Measurements from ENCODE around the gene ITLN1.
A peak's percentile ranks its signal among the peaks of the same experiment; 100 is the strongest.

The ITLN1 gene

DNA sequence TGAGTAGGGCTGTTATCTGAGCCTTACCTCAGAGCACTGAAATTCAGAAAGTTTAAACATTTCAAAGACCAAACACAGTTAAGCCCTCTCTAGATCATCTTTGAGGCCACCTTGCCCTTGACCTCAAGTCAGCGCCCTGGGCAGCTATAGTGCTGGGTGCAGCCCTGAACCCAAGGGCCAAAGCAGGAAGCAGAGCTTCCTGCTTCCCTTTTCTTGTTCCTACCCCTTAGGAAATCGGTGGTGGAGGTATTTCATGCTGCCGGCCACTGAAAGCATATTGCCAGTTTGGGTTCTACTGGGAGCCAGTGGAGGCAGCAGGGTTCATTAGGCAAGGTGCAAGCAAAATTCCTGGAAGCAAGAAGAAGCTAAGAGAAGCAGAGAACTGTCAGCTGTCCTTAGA lies 48.4 kb downstream of the ITLN1 start:
- peak; percentile 26 for DNase-seq

DNA sequence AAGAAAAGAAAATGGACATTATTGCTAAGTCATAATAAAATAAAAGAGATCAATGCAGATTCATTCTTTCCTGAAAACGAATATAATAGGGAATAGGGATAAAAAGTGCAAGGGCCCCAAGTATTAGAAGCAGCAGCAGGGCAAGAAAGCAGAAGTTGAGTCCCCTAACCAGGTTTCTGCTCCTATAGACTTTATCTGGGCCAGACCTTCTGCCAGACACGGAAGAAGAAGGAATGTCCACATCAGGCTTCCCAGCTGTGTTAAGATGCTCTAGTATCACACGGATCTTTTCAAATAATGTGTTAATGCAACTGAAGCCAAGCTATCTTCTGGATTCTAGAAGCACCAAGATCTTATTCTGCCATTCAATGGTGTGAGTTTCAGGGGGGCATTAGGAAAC lies 49.2 kb downstream of the ITLN1 start:
- no peaks in the 10 kb centered on the region for H3K27me3 ChIP-seq (ENCODE audit: insufficient read depth, low read length, poor library complexity)
- no peak overlapping the region for H3K4me2 ChIP-seq (ENCODE audit: insufficient read depth, low read length)
- 0 out of 2 replicates have a peak overlapping the region, but pooled peaks have one; percentile 73 for H2AFZ ChIP-seq (ENCODE audit: low read depth, low read length)
- peaks cover 45% of the 10 kb centered on the region for H3K4me1 ChIP-seq (ENCODE audit: insufficient read depth, low read length)
- H3K9me3 ChIP-seq (ENCODE audit: insufficient read depth, low read length, severe bottlenecking): no peaks in the 10 kb centered on the region
- no peaks in the 10 kb centered on the region for H4K20me1 ChIP-seq (ENCODE audit: insufficient read depth, low read length)
- H3K36me3 ChIP-seq (ENCODE audit: insufficient read depth, low read length): no peaks in the 10 kb centered on the region
- H3K9ac ChIP-seq (ENCODE audit: low read depth, low read length): no peak overlapping the region
- H3K79me2 ChIP-seq (ENCODE audit: insufficient read depth, low read length): no peaks in the 10 kb centered on the region
- peak overlapping the region; percentile 98 for H3K27ac ChIP-seq (ENCODE audit: low read length)
- no peak for ATAC-seq (ENCODE audit: insufficient read depth, low read depth)
- DNase-seq: no peak
- no peak for TF ChIP-seq EZH2 (IDR thresholded peaks at IDR 0.05; ENCODE audit: borderline replicate concordance, low read depth, low read length, severe bottlenecking)
- TF ChIP-seq CTCF (IDR thresholded peaks at IDR 0.05; ENCODE audit: borderline replicate concordance, extremely low read depth, low read length, poor library complexity, severe bottlenecking): no peak
- no peak overlapping the region for H3K4me3 ChIP-seq (ENCODE audit: low read depth in 1 of 2, low read length in 2 of 2)

More for the DNA sequence above, 48.4 kb downstream of the ITLN1 start:
- H2AFZ ChIP-seq (ENCODE audit: low read depth, low read length): peak overlapping the region; percentile 73
- peak overlapping the region; percentile 61 for H3K9ac ChIP-seq (ENCODE audit: low read depth, low read length)
- peak overlapping the region; percentile 61; the same call in 1 of the 2 replicates for H3K4me2 ChIP-seq (ENCODE audit: insufficient read depth, low read length)
- H3K79me2 ChIP-seq (ENCODE audit: insufficient read depth, low read length): no peaks in the 10 kb centered on the region
- no peaks in the 10 kb centered on the region for H3K36me3 ChIP-seq (ENCODE audit: insufficient read depth, low read length)
- peak overlapping the region; percentile 98 for H3K27ac ChIP-seq (ENCODE audit: low read length)
- no peaks in the 10 kb centered on the region for H3K27me3 ChIP-seq (ENCODE audit: insufficient read depth, low read length, poor library complexity)
- H3K9me3 ChIP-seq (ENCODE audit: insufficient read depth, low read length, severe bottlenecking): no peaks in the 10 kb centered on the region
- H4K20me1 ChIP-seq (ENCODE audit: insufficient read depth, low read length): no peaks in the 10 kb centered on the region
- no peak for ATAC-seq (ENCODE audit: insufficient read depth, low read depth)
- TF ChIP-seq EZH2 (IDR thresholded peaks at IDR 0.05; ENCODE audit: borderline replicate concordance, low read depth, low read length, severe bottlenecking) (no peak), CTCF (IDR thresholded peaks at IDR 0.05; ENCODE audit: borderline replicate concordance, extremely low read depth, low read length, poor library complexity, severe bottlenecking) (no peak)
- no peak overlapping the region for H3K4me3 ChIP-seq (ENCODE audit: low read depth in 1 of 2, low read length in 2 of 2)
- peaks cover 45% of the 10 kb centered on the region for H3K4me1 ChIP-seq (ENCODE audit: insufficient read depth, low read length)

- Histone ChIP-seq H3K4me2 (ENCODE audit: insufficient read depth, low read length) (no peak overlapping the region), H3K36me3 (ENCODE audit: insufficient read depth, low read length) (no peaks in the 10 kb centered on the region), H3K27me3 (ENCODE audit: insufficient read depth, low read length, poor library complexity) (no peaks in the 10 kb centered on the region), H3K9me3 (ENCODE audit: insufficient read depth, low read length, severe bottlenecking) (no peaks in the 10 kb centered on the region), H3K79me2 (ENCODE audit: insufficient read depth, low read length) (no peaks in the 10 kb centered on the region), H3K4me1 (ENCODE audit: insufficient read depth, low read length) (peaks cover 44% of the 10 kb centered on the region), H4K20me1 (ENCODE audit: insufficient read depth, low read length) (no peaks in the 10 kb centered on the region), H3K9ac (ENCODE audit: low read depth, low read length) (no peak overlapping the region), H3K27ac (ENCODE audit: low read length) (peak overlapping the region; percentile 11; the same call in 1 of the 2 replicates), H3K4me3 (ENCODE audit: low read depth in 1 of 2, low read length in 2 of 2) (no peak overlapping the region), H2AFZ (ENCODE audit: low read depth, low read length) (no peak overlapping the region)
- DNase-seq: peak; percentile 58
- TF ChIP-seq CTCF (IDR thresholded peaks at IDR 0.05; ENCODE audit: borderline replicate concordance, extremely low read depth, low read length, poor library complexity, severe bottlenecking) (peak; percentile 71), EZH2 (IDR thresholded peaks at IDR 0.05; ENCODE audit: borderline replicate concordance, low read depth, low read length, severe bottlenecking) (no peak)
- ATAC-seq (ENCODE audit: insufficient read depth, low read depth): no peak
These were observed 49.9 kb downstream of the ITLN1 start for GRCh38 chr1:160834945-160835565.
